ENCODE data around the gene MRPS11. TPM values are rescaled to one million over a fixed set of nuclear protein-coding genes. Genes with fewer than 3 reads are reported as not detected.

The MRPS11 gene
- total and polyA plus RNA-seq, 2 of the 8 experiments (the other 6 are each of a cell fraction or from before 2014, with no cell fraction given) = 41.4 to 59.2 TPM

DNA sequence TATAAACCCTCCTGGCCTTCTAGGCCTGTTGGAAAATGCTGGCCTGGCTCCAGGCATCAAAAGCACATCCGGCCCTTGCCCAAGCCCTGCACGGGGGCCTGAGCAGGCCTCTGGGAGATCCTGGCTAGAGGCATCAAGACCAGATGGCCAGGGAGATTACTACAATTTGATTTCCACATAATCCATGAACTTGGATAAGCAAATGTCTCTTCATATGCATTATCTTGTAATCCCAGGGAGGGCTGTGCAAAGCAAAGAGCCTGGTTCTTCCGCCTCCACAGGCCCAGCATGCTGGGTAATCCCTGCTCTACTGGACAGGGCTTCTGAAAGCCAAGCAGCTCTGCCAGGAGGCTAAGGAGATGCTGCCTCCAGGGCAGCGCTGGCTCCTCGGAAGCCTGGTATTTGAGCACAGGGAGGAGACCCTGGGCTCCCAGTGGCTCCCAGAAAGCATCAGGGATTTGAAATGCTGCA is 18.5 kb upstream of the MRPS11 start:
- TF ChIP-seq CBX5 (IDR thresholded peaks at IDR 0.05; ENCODE audit: low read depth, low read length) (no peak), PHF8 (conservative IDR thresholded peaks at IDR 0.05; ENCODE audit: low read depth, low read length) (no peak), GTF2F1 (IDR thresholded peaks at IDR 0.05; ENCODE audit: borderline replicate concordance, low read depth, low read length) (no peak), TAF1 (IDR thresholded peaks at IDR 0.05; ENCODE audit: low read depth, low read length) (no peak), SUZ12 (IDR thresholded peaks at IDR 0.05; ENCODE audit: low read length) (no peak), MAFK (IDR thresholded peaks at IDR 0.05; ENCODE audit: low read depth, low read length) (no peak)
- TF ChIP-seq, protein P1, sequence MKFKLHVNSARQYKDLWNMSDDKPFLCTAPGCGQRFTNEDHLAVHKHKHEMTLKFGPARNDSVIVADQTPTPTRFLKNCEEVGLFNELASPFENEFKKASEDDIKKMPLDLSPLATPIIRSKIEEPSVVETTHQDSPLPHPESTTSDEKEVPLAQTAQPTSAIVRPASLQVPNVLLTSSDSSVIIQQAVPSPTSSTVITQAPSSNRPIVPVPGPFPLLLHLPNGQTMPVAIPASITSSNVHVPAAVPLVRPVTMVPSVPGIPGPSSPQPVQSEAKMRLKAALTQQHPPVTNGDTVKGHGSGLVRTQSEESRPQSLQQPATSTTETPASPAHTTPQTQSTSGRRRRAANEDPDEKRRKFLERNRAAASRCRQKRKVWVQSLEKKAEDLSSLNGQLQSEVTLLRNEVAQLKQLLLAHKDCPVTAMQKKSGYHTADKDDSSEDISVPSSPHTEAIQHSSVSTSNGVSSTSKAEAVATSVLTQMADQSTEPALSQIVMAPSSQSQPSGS (IDR thresholded peaks at IDR 0.05; ENCODE audit: low read length) = no peak
- H3K27ac ChIP-seq (ENCODE audit: low read depth, low read length) = no peak overlapping the region
- no peak overlapping the region for H2AK5ac ChIP-seq (ENCODE audit: low read depth, low read length)
- no peak for FAIRE-seq
- 80% methylated on average over 5 of the region's 5 CpGs; no CpG with 5 or more reads in 1 of the 2 experiments for WGBS, 2 experiments (ENCODE audit: extremely low coverage in 1 of 2, insufficient coverage in 1 of 2, insufficient read length in 1 of 2, insufficient replicate concordance in 2 of 2, low coverage in 1 of 2, low lambda C conversion rate in 2 of 2, missing lambda C conversion rate in 1 of 2)
- no peak overlapping the region for H4K91ac ChIP-seq (replicated peaks; ENCODE audit: insufficient read length, low read length)
- H2BK120ac ChIP-seq (replicated peaks; ENCODE audit: low read depth, low read length) = no peak overlapping the region
- peaks cover 0 to 10% (median 5%) of the 10 kb centered on the region in 4 experiments; a peak in 4 of 7 replicates for H3K27me3 ChIP-seq (replicated peaks in 1 of 4; ENCODE audit: control insufficient read depth in 3 of 4, extremely low read depth in 1 of 4, insufficient read depth in 3 of 4, low read length in 3 of 4)
- no peaks in the 10 kb centered on the region for H3K79me1 ChIP-seq (ENCODE audit: low read depth, low read length)
- no peaks in the 10 kb centered on the region for H4K20me1 ChIP-seq (replicated peaks in 1 of 2; ENCODE audit: control insufficient read depth in 1 of 2, insufficient read depth in 2 of 2, low read length in 2 of 2)
- no peak overlapping the region for H3K4me2 ChIP-seq (ENCODE audit: insufficient read depth in 1 of 2, low read depth in 2 of 2, low read length in 2 of 2)
- H4K5ac ChIP-seq (ENCODE audit: insufficient read length, low read depth, low read length) = no peak overlapping the region
- POLR2A ChIA-PET (ENCODE audit: partially characterized antibody) = interaction anchor here (1.4 kb wide), 1 partner anchor 110 kb away, joined by 3 read pairs; no protein-coding TSS in a partner anchor
- H3K9ac ChIP-seq (replicated peaks in 1 of 4; ENCODE audit: extremely low read depth in 1 of 4, low read depth in 3 of 4, low read length in 3 of 4) = no peak overlapping the region
- no peak overlapping the region for H2BK12ac ChIP-seq (ENCODE audit: low read depth, low read length)
- H4K8ac ChIP-seq (ENCODE audit: extremely low read depth, insufficient read depth, low read length) = no peak overlapping the region; the same call in 1 of the 2 replicates
- DNase-seq (ENCODE audit: low read depth in 1 of 2, low spot score in 2 of 2) = peak in 1 of 2 experiments; percentile 19
- H3K18ac ChIP-seq (ENCODE audit: extremely low read depth, low read length) = no peak overlapping the region
- H2BK20ac ChIP-seq (ENCODE audit: low read length) = no peak overlapping the region
- no peaks in the 10 kb centered on the region for H3K4me1 ChIP-seq (replicated peaks in 1 of 4; ENCODE audit: control insufficient read depth in 3 of 4, insufficient read depth in 4 of 4, low read length in 3 of 4)
- no peaks in the 10 kb centered on the region for H3K36me3 ChIP-seq (ENCODE audit: control insufficient read depth in 2 of 4, insufficient read depth in 4 of 4, low read length in 3 of 4)
- no peaks in the 10 kb centered on the region for H3K9me3 ChIP-seq (ENCODE audit: insufficient read depth in 2 of 2, low read depth in 1 of 2, low read length in 1 of 2)
- no peak overlapping the region for H2AFZ ChIP-seq (ENCODE audit: low read length)
- no peak overlapping the region for H3K56ac ChIP-seq (replicated peaks; ENCODE audit: insufficient read length, low read depth, low read length)
- no peaks in the 10 kb centered on the region for H3K79me2 ChIP-seq (ENCODE audit: control insufficient read depth in 1 of 2, insufficient read depth in 2 of 2, low read length in 2 of 2)
- no peak overlapping the region for H3K14ac ChIP-seq (ENCODE audit: insufficient read length)
- no peak overlapping the region for H2BK15ac ChIP-seq (ENCODE audit: low read length)
- CTCF ChIA-PET (ENCODE audit: partially characterized antibody) = interaction anchor here (1.0 to 8.1 kb wide), 27 partner anchors 9 to 209 kb away, joined by 3 to 106 read pairs (median 9); no protein-coding TSS in a partner anchor
- H3K23me2 ChIP-seq (ENCODE audit: low read depth, low read length) = 0 out of 2 replicates have a peak, but pooled peaks cover 1% of the 10 kb centered on the region
- H3K4ac ChIP-seq (replicated peaks; ENCODE audit: insufficient read length, low read depth, low read length) = no peak overlapping the region
- H3K4me3 ChIP-seq (ENCODE audit: extremely low read depth in 1 of 4, insufficient read depth in 2 of 4, low read depth in 3 of 4, low read length in 4 of 4) = no peak overlapping the region
- no peak overlapping the region for H3K23ac ChIP-seq (ENCODE audit: insufficient read length)
- H2BK5ac ChIP-seq (ENCODE audit: low read depth, low read length) = no peak overlapping the region

Data from H1 (cell line).